ENCODE measurements around the gene ZSWIM2.

DNA sequence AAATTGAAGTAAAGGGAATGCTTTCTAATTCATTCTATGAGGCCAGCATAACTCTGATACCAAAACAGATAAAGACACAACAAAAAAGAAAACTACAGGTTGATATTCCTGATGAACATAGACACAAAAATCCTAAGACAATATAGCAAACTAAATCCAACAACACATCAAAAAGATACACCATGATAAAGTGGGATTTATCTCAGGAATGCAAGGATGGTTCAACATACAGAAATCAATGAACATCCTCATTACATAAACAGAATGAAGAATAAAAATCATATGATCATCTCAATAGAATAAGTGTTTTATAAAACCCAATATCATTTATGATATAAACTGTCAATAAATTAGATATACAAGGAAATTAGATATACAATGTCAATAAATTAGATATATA lies 65.7 kb downstream of the ZSWIM2 start:
- TF ChIP-seq YY1 (IDR thresholded peaks at IDR 0.05; ENCODE audit: extremely low read depth, insufficient replicate concordance, low read depth, low read length) (no peak), RAD21 (IDR thresholded peaks at IDR 0.05; ENCODE audit: low read depth) (no peak)
- TF ChIP-seq, protein P1, sequence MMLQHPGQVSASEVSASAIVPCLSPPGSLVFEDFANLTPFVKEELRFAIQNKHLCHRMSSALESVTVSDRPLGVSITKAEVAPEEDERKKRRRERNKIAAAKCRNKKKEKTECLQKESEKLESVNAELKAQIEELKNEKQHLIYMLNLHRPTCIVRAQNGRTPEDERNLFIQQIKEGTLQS (IDR thresholded peaks at IDR 0.05), result no peak
- TF ChIP-seq, protein P2, sequence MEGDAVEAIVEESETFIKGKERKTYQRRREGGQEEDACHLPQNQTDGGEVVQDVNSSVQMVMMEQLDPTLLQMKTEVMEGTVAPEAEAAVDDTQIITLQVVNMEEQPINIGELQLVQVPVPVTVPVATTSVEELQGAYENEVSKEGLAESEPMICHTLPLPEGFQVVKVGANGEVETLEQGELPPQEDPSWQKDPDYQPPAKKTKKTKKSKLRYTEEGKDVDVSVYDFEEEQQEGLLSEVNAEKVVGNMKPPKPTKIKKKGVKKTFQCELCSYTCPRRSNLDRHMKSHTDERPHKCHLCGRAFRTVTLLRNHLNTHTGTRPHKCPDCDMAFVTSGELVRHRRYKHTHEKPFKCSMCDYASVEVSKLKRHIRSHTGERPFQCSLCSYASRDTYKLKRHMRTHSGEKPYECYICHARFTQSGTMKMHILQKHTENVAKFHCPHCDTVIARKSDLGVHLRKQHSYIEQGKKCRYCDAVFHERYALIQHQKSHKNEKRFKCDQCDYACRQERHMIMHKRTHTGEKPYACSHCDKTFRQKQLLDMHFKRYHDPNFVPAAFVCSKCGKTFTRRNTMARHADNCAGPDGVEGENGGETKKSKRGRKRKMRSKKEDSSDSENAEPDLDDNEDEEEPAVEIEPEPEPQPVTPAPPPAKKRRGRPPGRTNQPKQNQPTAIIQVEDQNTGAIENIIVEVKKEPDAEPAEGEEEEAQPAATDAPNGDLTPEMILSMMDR (IDR thresholded peaks at IDR 0.05 in 2 of 3, conservative IDR thresholded peaks at IDR 0.05 in 1 of 3; ENCODE audit: borderline replicate concordance in 1 of 3, insufficient read depth in 1 of 3, low read depth in 2 of 3, low read length in 2 of 3), result no peak

Measured in HCT116 (cell line).